GM21515 (cell line): Measurements from ENCODE around the gene EXTL1.

Experiments
- ATAC-seq: cut with Tn5 transposase; IDR thresholded peaks from one replicate; pipeline ENCODE4 v1.9.1; 2021; ENCODE audit not compliant: unreplicated experiment

EXTL1 gene

GRCh38 chr1:25997828-25998761 is 23.5 kb upstream of the EXTL1 start, which contains the start of gene PAFAH2:
Gene PAFAH2 (minus strand): TSS chr1:25998063. CDS start chr1:25990816, 7,247 bp downstream.
- peak; percentile 93 for ATAC-seq

GRCh38 chr1:25999041-25999800 is 22.4 kb upstream of the EXTL1 start:
- ATAC-seq: no peak

DNA sequence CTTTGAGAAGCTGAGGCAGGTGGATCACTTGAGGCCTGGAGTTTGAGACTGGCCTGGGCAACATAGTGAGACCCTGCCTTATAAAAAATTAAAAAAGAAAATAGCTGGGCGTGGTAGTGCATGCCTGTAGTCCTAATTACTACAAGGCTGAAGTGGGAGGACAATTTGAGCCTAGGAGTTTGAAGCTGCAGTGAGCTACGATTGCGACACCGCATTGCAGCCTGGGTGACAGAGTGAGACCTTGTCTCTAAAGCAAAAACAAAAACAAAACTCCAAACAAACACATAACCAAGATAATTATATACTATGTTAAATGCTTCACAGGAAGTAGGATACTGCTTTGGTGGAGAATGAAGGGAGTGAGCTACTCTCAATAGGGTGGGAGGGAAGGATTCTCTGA is 18.3 kb upstream of the EXTL1 start:
- no peak for ATAC-seq

GRCh38 chr1:26003756-26004155 is 17.8 kb upstream of the EXTL1 start:
- ATAC-seq: no peak

- no peak for ATAC-seq
Measured at GRCh38 chr1:26005434-26006105, 16.0 kb upstream of the EXTL1 start.

DNA sequence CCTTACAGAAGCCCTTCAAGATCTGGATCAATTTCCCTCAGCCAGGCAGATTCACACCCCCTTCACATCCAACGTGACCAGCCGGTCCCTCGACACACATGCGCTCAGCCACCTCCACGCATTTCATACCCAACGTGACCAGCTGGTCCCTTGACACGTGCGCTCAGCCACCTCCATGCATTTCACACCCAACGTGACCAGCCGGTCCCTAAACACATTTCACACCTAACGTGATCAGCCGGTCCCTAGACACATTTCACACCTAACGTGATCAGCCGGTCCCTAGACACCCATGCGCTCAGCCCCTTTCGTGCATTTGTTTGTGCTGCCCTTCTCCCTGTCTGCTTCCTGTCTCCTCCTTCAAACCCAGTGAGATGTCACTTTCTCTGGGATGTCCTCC is 14.9 kb upstream of the EXTL1 start:
- ATAC-seq: no peak

GRCh38 chr1:26009796-26010447 is 11.7 kb upstream of the EXTL1 start:
- no peak for ATAC-seq

GRCh38 chr1:26010825-26011224 is 10.8 kb upstream of the EXTL1 start:
- no peak for ATAC-seq

DNA sequence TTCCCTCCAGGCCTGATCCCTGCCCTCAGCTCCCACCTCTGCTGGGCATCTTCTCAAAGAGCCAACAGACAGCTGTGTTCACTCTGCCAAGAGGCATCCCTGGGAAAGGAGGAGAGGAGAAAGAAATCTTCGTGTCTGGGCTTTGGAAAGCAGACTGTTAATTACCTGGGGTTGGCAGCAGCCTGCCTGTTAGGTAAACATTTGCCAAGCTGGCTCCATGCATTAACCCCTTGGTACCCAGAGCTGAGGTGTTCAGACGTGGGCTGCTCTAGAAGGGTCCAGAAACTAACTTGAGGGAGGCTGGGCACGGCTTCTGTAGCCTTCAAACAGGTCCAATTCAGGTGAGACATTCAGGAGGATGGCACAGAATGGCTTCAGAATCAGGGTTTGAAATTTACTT is 8.7 kb upstream of the EXTL1 start:
- ATAC-seq: no peak

- no peak for ATAC-seq
Measured at GRCh38 chr1:26014179-26014578, 7.4 kb upstream of the EXTL1 start.

DNA sequence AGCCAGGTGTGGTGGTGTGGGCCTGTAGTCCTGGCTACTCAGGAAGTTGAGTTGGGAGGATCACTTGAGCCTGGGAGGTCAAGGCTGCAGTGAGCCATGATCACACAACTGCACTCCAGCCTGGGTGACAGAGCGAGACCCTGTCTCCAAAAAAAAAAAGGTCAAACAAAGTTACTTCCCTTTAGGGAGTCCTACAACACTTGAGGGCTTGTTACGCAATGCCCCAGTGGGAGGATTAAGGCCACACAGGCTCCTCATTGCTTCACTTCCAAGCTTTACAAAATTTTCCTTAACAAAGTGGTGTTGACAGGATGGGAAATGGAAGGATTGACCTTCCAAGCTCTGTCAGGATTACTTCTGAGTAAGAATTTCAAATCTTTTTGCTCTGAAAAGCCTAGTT is 6.2 kb upstream of the EXTL1 start:
- ATAC-seq: no peak

DNA sequence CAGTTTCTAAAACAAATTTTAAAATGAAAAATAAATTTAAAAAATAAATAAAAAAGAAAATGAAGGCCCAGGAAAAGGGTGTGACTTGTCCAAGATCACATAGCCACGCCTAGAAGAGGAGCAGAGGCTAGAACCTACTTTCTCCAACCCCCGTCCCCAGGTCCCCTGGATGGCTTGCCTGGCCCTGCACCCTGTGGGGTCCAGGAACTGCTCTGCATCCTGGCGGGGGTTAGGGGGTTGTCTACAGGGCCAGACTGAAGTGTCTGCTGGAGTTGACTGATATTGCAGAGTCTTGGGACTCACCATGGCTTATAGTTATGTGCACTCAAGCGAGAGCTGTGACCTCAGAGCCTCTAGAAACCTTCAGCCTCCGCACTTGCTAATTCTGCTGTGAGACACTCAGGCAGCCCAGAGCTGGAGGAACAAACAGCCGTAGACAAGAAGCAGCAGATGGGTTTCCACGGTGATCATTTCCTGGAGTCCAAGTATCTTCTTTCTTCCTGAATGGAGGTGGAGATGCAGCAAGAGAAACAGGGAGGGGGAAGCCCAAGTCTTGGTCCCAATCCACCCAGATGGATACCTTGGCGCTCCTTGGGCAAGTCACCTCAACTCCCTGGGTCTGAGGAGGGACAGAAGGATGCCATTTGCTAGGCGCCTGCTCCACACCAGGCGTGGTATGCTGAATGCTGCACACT is 5.2 kb upstream of the EXTL1 start:
- no peak for ATAC-seq

- no peak for ATAC-seq
Measured at GRCh38 chr1:26016953-26017545, 4.5 kb upstream of the EXTL1 start.

DNA sequence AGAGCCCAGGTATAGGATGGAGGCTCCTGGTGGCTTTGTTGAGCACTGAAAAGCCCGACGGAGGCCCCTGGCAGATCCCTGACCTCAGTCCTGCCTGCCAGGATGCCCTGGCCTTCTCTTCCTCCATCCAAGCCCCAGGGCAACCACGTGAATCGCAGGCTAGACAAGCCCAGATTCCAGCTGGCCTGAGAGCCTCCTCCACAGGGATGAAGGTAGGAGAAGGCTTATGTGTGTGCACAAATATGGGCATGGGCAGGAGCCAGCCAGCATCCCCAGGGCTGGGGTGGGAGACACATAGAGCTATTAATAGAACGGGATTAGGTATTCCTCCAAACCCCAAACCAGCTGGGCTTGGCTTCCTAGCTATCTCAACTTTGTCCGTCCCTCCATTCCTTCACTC is 4.0 kb upstream of the EXTL1 start:
- ATAC-seq: no peak

GRCh38 chr1:26019641-26020315 is 1.8 kb upstream of the EXTL1 start:
- ATAC-seq: no peak

- no peak for ATAC-seq
Measured at GRCh38 chr1:26020330-26020768, 1.2 kb upstream of the EXTL1 start.

DNA sequence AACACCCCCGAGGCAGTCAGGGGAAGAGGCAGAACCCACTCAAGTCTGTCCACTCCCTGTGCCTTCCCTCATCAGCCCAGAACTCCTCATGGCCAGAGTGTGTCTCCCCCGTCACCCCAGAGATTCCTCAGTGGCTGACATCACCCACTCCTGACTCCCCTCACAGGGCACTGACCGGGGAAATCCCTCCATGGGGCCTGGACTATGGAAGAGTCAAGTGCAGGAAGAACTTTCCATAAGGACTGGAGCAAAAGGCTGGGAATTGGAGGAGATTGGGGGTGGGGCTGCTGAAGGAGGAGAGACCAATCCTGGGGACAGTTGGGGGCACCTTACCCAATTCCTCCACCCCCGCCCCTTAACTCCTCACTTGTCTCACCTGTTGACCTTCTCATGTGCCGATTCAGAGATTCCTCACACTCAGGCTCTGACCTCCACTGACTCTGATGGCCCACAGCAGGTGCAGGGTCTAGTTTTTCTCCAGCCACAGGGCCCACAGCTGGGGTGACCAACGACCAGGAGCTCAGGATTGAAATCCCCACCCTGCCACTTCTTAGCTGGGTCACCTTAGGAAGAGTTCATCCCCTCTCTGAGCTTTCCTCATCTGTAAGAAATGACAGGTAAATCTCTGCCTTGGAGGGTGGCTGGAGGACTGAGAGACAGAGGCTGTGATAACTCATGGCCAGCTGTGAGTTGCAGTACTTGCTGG is 481 bp upstream of the EXTL1 start:
- ATAC-seq: no peak

DNA sequence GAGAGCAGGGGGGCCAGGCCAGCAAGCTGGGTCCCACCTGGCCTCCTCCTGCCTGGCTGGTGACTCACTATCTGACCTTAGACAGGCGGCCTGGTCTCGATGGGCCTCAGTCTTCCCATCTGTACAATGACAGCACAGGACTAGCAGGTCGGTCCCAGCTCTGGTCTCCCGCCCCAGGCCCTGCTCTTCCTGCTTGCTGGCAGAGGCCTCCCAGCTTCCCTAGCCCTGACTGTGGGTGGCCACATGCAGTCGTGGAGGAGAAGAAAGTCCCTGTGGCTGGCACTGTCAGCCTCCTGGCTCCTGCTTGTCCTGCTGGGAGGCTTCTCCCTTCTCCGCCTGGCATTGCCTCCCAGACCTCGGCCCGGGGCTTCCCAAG is 817 bp downstream of the EXTL1 start:
- no peak for ATAC-seq

- no peak for ATAC-seq
Measured at GRCh38 chr1:26023009-26023408, 1.4 kb downstream of the EXTL1 start.
